ENCODE measurements around the gene ABCF2.

Gene ABCF2

DNA sequence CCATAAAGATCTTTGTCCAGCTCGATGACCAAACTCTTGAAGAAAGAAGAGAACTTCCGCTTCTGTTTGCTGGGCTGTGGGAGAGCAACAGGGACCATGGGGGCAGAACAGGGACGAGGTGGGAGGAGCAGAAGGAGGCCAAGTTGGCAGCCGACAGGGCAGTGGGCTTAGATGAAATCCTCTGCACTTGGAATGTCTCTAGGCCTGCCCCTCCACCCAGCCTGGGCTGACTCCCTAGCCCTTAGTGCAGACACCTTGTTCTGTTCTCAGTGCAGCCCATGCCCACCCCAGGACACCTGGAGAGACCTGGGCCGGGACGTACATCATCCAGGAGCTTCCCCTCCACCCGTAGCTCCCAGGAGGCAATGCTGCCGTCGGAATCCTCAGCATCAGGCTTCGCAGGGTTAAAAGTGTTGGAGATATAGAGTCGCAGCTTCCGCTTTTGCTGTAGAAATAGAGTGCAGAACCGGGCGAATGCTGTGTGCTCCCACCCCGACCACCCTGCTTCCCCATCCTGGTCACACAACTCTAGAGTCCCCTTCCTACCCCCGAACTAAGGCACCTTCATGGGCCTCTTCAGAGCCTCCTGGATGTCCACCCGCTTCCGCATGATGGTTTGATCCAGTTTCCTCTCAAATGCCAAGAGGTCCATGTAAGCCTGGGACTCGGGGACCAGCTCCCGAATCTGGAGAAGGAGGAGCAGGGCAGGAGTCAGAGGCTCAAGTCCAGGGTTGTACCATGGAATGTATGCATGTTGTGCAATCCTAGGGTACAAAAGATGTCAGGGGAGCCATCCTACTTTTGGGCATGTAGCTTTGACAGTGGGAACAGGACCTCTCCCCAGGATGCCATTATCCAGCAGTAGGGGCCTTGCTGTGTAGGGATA lies 15.4 kb upstream of the ABCF2 start:
- in situ Hi-C loops (cut with MboI; ENCODE audit: low sequenced_read_pairs): no loop called here

DNA sequence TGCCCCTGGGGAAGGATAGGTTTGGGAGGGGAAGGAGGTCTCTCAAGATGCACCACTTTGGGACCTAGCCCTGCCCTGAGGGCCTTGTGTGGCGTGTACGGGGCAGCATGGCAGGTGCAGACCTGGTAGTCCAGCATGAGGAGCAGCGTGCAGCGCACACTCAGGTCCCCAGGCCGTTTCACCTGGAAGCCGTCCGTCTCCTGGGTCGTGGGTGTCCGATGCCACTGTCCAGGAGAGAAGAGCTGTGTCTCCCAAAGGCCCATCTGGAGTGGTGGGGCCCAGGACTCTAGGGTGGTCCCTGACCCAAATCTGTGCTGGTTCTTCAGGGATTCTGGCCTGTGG lies 14.7 kb upstream of the ABCF2 start:
- in situ Hi-C loops (cut with MboI; ENCODE audit: low sequenced_read_pairs): no loop called here

DNA sequence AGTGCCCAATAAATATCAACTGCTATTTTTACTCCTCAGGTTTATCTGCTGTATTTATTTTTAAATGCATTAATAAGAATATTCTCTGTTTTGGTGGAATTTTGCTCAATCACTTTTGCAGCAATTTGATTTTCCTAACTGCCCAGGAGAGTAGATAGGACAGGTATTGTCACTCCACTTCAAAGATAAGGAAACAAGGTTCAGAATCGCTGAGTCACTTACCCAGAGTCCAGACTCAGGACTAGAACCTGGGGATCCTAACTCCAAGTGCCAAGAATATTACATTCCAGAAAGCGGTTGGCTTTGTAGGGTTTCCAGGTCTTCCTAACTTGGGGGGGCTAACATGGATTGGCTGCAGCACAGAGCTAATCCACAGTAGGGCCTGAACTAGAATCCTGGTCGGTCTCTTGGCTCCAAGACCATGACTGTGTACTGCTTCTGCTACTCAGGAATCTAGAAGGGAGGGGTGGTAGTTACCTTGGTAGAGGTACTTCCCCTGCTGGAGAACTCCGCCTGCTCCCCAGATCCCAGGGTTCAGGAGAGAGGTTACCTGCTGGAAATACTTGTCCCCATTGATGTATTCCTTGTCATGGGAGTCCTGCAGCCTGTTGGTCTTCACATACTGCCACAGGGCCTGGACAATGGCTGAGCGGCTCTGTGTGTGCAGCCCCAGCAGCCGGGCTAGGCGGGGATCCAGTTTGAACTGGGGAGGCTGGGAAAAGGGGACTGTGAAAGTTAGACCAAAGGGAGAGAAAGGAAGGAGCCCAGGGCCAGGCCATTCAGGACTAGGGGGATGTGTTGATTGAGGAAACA lies 14.1 kb upstream of the ABCF2 start:
- in situ Hi-C loops (cut with MboI; ENCODE audit: low sequenced_read_pairs): no loop called here

DNA sequence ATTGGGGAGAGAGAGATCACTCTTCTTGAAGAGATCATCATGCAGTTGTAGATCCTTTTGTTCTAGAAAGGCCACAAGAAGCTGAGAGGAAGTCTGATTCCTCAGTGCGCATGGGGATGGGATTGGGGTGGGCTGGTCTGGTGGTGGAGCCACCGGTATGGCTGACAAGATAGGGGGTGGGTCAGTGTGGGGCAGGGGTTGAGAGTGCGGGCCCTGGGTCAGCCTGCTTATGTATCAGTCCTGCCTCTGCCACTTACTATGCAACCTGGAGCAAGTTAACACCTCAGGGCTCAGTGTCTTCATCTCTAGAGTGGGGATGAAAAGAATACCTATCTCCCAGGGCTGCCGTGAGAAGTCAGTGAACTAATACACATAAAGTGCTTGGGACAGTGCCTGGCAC lies 13.5 kb upstream of the ABCF2 start:
- in situ Hi-C loops (cut with MboI; ENCODE audit: low sequenced_read_pairs): no loop called here

DNA sequence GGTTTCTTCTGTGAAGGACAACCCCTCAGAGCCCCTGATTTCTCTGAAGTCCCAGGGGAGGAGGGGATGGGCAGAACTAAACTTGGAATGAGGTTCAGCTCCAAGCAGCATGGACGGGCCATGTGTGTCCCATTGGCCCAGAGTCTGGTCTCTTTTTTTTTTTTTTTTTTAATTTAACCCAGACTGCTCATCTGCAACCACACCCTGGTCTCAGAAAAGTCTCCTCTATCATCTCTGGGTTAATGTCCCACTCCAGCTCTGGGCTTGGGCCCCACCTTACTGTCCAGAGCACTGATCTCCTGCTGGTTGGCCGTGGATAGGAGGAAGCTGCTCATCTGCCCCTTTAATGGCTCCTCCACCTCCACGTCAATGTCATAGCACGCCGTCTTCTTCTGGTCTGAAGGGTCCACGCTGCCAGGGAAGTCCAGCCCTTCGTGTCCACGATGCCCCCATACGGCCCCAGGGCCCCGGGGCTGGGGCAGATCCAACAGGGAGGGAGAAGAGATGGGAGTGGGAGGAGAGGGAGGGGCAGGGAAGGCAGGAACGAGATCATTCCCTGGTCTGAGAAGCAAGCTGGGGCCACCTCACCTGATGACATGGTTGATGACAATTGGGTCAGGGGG lies 12.9 kb upstream of the ABCF2 start:
- in situ Hi-C loops (cut with MboI; ENCODE audit: low sequenced_read_pairs): no loop called here

DNA sequence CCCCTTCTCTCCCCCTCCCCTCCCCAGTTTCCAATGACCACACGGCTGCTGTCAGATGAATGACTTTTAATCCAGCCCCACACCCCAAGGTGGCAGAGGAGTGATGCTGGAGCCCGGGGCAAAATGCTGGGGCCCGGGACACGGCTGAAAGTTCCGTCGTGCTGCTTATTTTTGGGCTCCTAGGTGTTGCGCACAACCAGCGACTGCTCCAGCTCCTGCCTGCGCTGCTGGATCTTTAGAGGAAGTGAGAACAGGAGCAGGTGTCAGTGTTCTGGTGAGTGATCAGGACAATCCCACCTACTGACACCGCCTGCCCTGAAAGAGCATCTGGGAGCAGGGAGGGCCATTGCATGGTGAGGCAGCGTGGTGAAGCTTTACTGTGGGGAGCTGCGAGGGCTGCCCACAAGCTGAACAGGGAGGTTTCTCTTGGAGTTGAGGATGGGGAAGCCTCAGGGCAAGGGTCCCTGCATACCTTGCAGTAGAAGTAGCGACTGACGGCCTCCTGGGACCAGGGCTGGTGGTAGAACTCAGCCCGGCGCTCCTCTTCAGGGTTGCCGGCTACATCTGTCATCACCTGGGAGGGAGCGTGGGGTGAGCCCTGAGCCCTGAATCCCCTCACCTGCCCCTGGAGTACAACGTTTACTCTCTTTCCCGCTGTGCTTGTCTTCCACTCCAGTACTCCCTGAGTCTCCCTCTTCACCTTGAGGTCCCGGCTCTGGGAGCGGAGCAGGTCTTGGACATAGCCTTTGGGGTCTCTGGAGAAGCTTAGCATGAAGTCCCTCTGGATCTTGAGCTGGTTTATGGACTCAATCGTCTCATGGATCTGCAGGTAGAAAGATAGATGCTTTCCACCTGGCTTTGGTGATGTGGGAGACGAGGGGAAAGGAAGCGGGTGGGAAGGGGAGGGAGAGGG lies 12.2 kb upstream of the ABCF2 start:
- in situ Hi-C loops (cut with MboI; ENCODE audit: low sequenced_read_pairs): no loop called here

DNA sequence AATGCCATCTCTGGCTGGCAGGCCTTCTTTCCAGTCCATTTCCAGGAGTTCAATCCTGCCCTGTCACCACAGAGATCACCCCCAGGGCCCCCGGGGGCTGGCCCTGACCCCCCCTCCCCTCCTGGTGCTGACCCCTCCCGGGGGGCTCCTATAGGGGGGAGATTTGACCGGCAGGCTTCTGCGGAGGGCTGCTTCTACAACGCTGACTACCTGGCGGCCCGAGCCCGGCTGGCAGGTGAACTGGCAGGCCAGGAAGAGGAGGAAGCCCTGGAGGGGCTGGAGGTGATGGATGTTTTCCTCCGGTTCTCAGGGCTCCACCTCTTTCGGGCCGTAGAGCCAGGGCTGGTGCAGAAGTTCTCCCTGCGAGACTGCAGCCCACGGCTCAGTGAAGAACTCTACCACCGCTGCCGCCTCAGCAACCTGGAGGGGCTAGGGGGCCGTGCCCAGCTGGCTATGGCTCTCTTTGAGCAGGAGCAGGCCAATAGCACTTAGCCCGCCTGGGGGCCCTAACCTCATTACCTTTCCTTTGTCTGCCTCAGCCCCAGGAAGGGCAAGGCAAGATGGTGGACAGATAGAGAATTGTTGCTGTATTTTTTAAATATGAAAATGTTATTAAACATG lies 11.3 kb upstream of the ABCF2 start:
- in situ Hi-C loops (cut with MboI; ENCODE audit: low sequenced_read_pairs): no loop called here

DNA sequence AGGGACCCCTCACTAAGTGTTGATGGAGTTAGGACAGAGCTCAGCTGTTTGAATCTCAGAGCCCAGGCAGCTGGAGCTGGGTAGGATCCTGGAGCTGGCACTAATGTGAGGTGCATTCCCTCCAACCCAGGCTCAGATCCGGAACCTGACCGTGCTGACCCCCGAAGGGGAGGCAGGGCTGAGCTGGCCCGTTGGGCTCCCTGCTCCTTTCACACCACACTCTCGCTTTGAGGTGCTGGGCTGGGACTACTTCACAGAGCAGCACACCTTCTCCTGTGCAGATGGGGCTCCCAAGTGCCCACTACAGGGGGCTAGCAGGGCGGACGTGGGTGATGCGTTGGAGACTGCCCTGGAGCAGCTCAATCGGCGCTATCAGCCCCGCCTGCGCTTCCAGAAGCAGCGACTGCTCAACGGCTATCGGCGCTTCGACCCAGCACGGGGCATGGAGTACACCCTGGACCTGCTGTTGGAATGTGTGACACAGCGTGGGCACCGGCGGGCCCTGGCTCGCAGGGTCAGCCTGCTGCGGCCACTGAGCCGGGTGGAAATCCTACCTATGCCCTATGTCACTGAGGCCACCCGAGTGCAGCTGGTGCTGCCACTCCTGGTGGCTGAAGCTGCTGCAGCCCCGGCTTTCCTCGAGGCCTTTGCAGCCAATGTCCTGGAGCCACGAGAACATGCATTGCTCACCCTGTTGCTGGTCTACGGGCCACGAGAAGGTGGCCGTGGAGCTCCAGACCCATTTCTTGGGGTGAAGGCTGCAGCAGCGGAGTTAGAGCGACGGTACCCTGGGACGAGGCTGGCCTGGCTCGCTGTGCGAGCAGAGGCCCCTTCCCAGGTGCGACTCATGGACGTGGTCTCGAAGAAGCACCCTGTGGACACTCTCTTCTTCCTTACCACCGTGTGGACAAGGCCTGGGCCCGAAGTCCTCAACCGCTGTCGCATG lies 10.5 kb upstream of the ABCF2 start:
- in situ Hi-C loops (cut with MboI; ENCODE audit: low sequenced_read_pairs): no loop called here

DNA sequence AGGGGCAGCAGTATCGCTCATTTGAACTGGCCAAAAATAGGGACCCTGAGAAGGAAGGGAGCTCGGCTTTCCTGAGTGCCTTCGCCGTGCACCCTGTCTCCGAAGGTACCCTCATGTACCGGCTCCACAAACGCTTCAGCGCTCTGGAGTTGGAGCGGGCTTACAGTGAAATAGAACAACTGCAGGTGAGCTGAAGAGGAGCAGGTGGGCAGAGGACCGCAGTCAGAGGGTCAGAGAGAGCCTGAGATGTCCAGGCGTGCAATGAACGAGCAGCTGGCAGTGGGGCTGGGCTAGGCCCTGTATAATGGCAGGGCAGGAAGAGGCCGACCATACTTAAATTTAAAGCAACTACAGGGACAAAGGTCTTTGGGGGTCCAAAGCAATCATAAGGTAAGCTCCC lies 9.4 kb upstream of the ABCF2 start:
- in situ Hi-C loops (cut with MboI; ENCODE audit: low sequenced_read_pairs): no loop called here

DNA sequence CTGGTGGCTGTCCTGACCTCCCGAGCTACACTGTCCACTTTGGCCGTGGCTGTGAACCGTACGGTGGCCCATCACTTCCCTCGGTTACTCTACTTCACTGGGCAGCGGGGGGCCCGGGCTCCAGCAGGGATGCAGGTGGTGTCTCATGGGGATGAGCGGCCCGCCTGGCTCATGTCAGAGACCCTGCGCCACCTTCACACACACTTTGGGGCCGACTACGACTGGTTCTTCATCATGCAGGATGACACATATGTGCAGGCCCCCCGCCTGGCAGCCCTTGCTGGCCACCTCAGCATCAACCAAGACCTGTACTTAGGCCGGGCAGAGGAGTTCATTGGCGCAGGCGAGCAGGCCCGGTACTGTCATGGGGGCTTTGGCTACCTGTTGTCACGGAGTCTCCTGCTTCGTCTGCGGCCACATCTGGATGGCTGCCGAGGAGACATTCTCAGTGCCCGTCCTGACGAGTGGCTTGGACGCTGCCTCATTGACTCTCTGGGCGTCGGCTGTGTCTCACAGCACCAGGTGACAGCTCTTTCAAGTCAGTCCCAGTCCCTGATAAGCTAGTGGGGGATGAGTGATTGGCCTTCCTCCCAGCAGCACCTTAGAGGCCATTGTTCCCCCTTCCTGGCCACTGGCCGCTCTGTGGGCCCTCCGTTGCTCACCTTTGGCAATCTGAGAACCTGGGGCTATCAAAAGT lies 8.2 kb upstream of the ABCF2 start:
- in situ Hi-C loops (cut with MboI; ENCODE audit: low sequenced_read_pairs): no loop called here

DNA sequence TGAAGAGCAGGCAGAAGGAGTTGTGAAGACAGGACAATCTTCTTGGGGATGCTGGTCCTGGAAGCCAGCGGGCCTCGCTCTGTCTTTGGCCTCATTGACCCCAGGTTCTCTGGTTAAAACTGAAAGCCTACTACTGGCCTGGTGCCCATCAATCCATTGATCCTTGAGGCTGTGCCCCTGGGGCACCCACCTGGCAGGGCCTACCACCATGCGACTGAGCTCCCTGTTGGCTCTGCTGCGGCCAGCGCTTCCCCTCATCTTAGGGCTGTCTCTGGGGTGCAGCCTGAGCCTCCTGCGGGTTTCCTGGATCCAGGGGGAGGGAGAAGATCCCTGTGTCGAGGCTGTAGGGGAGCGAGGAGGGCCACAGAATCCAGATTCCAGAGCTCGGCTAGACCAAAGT lies 6.8 kb upstream of the ABCF2 start:
- in situ Hi-C loops (cut with MboI; ENCODE audit: low sequenced_read_pairs): no loop called here

DNA sequence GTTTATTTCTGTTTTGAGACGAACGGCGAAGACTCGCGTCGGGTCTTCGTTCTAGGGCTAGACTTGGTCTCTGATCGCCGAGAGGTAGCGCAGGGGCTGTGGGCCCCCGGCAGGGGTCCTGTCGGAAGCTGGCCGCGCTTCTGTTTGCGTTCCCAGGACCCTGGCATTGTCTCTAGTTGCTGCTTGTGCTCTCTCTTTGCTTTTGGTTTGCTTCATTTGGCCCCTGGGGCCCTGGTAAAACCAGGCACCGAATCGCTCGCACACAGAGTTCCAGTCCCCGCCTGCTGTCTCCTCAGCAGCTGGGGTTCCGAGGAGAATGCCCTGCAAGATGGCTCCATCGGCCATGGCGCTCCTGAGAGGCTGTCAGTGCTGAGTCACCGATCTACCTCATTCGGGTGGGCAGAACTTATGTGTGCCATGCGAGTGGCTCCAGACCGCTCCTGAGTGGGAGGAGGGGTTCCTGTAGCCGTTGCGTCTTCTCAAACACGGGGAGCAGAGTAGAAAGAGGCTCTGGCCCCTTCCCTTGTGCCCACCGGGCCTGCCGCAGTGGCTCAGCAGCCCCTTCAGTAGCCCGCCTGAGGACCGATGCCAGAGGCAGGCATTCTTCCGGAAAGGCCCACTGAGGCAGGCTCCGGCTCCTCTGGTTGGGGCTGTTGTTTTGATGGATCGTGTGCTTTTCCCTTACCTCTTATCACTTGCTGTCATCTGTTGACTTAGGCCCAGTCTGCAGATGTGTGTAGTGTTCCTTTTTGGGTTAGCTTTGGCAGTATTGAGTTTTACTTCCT lies 6.1 kb upstream of the ABCF2 start:
- in situ Hi-C loops (cut with MboI; ENCODE audit: low sequenced_read_pairs): no loop called here

DNA sequence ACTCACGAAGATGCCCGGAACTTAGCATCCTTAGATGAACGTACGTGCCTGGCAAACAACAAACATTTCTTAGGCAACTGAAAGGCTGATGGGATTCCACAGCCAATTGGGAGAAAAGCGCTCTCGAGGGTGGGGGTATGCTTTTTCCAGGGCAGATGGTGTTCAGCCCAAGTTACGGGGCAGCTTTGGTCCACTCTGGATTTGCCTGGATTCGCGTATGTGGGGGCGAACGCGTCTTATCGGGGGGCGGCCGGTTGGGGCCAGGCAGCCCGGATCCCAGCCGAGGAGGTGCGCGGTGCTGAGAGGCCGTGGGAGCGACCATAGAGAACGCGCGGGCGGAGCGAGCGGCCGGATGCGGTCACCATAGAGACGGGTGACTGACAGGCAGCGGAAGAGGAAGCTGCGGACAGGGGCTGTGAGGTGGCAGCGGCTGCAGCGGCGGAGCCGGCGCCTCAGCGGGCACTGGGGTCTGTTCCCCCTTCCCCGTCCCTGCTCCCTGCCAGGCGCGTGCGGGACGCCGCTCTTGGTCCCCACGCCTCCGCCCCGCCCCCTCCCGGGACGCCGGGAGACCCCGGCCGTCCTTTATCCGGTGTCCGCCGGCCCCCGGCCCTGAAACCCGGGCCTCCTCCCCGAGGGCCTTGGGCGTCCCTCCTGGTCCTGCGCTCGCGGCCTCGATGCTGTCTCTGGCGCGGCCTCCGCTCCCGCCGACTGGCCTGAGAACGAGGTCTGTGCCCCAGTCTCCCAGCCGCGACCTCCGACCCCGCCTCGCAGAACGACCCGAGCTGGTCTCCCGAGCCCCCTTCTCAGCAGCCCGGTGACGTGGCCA lies 5.3 kb upstream of the ABCF2 start, which contains the start of gene CHPF2:
CHPF2 (plus strand) TSS at position 393 of the 826 bp plus-strand sequence. CDS start 1,529 bp downstream, outside the sequence.
- in situ Hi-C loops (cut with MboI; ENCODE audit: low sequenced_read_pairs): no loop called here

DNA sequence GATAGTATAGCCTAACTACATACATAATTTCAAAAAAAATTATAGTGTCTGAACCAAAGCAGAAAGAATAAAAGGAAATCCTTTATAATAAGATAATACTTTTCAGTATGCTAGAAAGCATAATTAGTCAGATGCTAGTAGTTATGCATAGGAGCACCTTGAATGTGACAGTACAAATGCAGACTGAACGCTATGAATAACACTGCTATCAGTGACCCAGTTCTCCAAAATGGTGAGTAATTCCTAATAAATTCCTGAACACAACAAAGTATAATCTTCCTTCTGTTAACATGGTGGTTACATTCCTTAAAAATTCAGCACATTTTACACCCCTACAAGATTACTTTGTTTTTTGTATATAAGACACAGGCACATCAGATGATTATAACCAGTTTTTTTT lies 4.1 kb upstream of the ABCF2 start:
- in situ Hi-C loops (cut with MboI; ENCODE audit: low sequenced_read_pairs): no loop called here

DNA sequence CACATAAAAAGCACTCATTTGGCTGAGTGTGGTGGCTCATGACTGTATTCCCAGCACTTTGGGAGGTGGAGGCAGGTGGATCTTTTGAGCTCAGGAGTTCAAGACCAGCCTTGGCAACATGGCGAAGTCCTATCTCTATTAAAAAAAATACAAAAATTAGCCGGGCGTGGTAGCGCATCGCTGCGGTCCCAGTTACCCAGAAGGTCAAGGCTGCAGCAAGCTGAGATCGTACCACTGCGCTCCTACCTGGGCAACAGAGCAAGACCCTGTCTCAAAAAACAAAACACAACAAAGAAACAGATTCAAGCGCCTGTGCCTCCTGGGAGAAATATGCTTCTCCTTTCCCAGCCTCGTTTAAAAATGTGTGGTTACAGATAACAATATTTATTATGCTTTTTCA lies 2.2 kb upstream of the ABCF2 start:
- in situ Hi-C loops (cut with MboI; ENCODE audit: low sequenced_read_pairs): no loop called here

DNA sequence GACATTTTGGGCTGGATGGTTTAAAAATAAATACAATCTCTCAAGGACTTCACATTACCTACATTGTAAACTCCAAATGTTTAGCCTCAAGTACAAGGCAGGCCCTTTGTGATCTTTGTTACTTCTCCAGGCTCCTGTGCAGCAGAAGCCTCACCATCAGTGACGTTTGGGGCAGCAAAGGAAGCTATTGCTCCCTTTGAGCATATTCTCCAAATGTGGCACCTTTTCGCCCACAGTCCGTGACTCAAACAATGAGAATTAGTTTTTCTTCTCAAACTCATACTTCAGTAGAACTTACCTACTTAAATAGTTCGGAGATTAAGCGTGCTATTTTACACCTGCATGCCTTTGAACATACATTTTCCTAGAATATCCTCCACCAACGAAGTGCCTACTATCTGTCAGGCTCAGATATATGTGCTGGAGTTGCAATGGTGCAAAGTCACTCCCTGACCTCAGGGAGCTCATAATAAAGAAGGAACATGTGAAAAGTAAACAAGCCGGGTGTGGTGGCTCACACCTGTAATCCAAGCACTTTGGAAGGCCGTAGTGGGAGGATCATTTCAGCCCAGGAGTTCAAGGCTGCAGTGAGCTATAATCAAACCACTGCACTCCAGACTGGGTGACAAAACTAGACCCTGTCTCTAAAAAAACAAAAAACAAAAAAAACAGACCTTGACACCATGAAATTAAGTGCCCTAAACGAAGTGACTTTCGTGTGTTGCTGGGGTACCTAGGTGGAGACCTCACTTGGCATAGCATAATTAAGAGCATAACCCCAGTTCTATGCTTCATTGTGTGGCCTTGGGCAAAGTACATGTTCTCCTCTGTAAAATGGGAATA lies 1.2 kb upstream of the ABCF2 start:
- in situ Hi-C loops (cut with MboI; ENCODE audit: low sequenced_read_pairs): no loop called here
